GM23248 (cell line): ENCODE measurements around the gene DOP1B.

ENCODE experiments used
- EZH2 ChIP-seq: fragments of 200-600 bp; sonication (generic); IDR thresholded peaks from 2 replicates; pipeline ENCODE4 v1.6.1; 2018; ENCODE audit warnings: antibody characterized with exemption, mild to moderate bottlenecking; ENCODE audit not compliant: insufficient read depth, poor library complexity, severe bottlenecking
- EZH2phosphoT487 ChIP-seq: fragments of 200-600 bp; sonication (generic); IDR thresholded peaks from 2 replicates; pipeline ENCODE4 v1.6.1; 2018; ENCODE audit warnings: antibody characterized with exemption, moderate library complexity, mild to moderate bottlenecking, low read depth; ENCODE audit not compliant: insufficient read depth

DNA sequence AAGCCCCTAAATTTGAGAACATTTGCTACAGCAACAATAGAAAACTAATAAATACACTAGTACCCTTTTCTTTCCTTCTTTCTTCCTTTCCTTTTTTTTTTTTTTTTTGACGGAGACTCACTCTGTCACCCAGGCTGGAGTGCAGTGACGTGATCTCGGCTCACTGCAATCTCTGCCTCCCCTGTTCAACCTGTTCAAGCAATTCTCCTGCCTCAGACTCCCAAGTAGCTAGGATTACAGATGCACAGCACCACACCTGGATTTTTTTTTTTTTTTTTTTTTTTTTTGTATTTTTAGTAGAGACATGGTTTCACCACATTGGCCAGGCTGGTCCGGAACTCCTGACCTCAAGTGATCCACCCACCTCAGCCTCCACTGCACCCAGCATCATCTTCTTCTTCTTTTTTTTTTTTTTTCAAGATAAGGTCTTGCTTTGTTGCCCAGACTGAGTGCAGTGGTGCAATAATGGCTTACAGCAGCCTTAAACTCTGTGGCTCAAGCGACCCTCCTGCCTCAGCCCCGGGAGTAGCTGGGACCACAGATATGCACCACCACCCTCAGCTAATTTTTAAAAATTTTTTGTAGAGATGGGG, 41.4 kb upstream of the DOP1B start:
- no peak for TF ChIP-seq EZH2
- no peak for TF ChIP-seq EZH2phosphoT487
